ENCODE data around the gene CEP76.

Gene CEP76, protein sequence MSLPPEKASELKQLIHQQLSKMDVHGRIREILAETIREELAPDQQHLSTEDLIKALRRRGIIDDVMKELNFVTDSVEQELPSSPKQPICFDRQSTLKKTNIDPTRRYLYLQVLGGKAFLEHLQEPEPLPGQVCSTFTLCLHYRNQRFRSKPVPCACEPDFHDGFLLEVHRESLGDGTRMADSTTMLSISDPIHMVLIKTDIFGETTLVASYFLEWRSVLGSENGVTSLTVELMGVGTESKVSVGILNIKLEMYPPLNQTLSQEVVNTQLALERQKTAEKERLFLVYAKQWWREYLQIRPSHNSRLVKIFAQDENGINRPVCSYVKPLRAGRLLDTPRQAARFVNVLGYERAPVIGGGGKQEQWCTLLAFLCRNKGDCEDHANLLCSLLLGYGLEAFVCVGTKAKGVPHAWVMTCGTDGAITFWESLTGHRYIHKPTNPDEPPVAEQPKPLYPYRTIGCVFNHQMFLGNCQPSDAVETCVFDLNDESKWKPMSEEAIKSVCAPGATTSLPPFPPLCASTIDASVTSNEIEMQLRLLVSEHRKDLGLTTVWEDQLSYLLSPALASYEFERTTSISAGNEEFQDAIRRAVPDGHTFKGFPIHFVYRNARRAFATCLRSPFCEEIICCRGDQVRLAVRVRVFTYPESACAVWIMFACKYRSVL

DNA sequence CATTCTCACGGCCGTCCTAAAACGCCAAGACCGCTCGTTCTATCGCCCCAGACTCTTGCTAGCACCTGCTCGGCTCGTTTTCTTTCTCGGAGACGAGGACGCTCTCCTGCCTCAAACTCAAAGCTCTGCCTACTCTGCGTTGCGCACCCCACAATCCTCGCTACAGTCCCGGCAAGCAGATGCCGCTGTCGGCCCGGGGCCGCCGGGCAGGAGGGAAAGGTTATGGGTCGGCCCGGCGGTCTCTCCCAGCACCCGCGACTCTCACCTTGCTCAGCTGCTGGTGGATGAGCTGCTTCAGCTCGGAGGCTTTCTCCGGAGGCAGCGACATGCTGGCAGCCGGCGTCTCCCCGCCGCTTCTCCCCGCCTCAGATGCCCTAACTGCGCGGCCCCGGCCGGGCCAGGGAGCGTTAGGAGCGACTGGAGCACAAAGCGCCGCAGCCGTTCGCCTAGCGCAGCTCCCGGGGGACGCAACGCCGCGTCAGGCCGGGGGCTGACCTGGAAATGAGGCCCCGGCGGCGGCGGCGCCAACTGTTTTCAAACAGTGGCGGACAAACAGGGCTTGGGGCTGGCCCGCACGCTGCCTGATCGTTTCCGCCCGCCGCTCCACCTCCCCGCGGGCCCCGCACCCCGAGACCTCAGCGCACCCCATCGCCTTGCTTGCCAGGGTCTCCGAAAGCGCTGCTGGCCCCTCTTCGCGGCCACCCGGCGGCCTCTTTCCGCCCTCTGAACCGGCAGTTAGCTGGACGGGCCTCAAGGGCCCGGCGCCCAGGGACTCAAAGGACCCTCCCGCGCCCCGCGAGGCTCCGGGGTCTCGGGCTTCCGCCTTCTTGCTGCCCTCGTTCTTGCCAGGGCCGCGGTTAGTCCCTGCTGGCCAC, at the start of gene CEP76, which contains the start of gene PSMG2:
TSS of gene CEP76 (minus strand) at position 503 of the 875 bp plus-strand sequence. CDS start at position 328, 175 bp downstream.
TSS of gene PSMG2 (plus strand) at position 822 of the 875 bp plus-strand sequence. CDS start 66 bp downstream, outside the sequence.
- peak; percentile 32 for DNase-seq

DNA sequence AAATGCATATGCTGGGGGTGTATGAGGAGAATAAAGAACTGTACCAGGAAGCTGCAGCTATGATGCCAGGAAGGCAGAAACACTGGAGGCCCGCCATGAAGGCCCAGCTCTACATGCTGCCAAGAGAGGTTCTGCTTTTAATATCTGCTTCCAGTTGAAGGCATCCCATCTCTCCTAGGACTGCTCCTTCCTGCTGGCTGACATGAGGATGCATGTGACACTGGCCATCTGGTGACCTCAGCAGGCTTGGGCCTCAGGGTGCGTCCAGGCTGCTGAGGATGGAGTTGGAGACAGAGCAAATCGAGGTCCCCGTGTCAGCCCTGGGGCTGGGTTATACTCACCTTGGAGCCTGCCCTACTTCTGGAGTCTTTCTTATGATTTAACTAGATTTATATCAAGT, 49.4 kb upstream of the CEP76 start:
- no peak for DNase-seq

- no peak for DNase-seq
These were observed 49.0 kb upstream of the CEP76 start for GRCh38 chr18:12751503-12751884.

GRCh38 chr18:12750715-12751502, 48.4 kb upstream of the CEP76 start:
- no peak for DNase-seq

DNA sequence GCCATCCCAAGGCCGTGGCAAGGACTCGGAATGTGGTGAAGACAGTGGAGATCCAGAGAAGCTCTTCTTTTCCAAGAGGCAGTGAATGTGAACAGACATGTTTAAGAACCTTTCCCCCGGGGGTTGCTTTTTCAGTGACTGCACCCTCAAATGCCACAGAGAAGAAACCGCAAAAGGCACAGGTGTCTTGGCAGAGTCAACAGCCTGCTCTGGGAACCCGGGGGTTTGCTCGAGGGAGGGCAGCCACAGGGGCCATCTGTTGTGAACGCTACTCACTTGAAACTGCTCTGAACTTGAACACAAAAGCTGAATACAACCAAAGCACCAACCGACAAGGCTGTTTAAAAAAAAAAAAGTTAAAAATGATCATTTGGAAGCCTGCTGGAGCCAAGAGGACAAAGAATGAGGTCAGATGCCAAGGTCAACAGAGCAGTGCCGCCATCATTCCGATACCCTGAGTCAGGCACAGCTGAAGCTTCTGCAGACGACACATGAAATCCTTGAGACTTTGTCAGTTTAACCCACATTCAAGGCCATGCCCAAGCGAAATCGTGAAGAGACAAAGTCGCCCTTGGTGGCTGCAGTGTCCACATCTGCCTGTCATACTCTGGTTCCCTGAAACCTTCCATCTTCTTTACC, 47.7 kb upstream of the CEP76 start:
- no peak for DNase-seq

GRCh38 chr18:12749121-12749520, 46.6 kb upstream of the CEP76 start:
- no peak for DNase-seq

DNA sequence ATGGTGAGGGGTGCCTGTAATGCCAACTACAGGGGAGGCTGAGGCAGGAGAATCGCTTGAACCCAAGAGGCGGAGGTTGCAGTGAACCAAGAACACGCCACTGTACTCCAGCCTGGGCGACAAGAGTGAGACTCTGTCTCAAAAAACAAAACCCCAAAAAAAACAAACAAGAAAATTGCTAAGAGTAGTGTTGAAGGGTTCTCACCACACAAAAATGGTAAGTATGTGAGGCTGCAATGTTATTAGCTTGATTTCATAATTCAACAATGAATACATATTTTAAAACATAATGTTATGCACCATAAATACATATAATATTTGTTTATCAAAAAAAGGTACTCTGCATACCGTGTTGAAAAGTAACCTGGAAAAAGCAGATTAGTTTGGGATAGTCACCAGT, 46.1 kb upstream of the CEP76 start:
- DNase-seq = no peak

- DNase-seq = no peak
These were observed 45.2 kb upstream of the CEP76 start for GRCh38 chr18:12747530-12748315.

- no peak for DNase-seq
These were observed 42.7 kb upstream of the CEP76 start for GRCh38 chr18:12745095-12745795.

GRCh38 chr18:12744103-12744502, 41.6 kb upstream of the CEP76 start:
- peak; percentile 39 for DNase-seq

GRCh38 chr18:12742453-12742852, 39.9 kb upstream of the CEP76 start:
- no peak for DNase-seq

DNA sequence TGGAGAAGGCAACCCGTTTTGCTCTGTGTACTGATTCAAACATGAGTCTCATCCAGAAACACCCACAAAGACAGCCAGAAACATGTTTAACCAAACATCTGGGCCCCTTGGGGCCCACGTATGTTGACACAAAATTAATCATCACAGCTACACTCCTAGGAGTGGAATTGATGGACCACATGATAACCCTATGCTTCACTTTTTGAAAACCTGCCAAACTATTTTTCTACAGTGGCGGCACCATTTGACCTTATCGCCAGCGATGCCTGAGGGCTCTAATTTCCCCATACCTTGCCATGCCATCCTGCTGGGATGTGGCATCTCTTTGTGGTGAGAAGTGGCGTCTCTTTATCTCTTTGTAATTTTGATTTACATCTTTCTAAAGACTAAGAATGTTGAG, 38.8 kb upstream of the CEP76 start:
- DNase-seq = peak; percentile 1

GRCh38 chr18:12737243-12737902, 34.9 kb upstream of the CEP76 start:
- DNase-seq = no peak

DNA sequence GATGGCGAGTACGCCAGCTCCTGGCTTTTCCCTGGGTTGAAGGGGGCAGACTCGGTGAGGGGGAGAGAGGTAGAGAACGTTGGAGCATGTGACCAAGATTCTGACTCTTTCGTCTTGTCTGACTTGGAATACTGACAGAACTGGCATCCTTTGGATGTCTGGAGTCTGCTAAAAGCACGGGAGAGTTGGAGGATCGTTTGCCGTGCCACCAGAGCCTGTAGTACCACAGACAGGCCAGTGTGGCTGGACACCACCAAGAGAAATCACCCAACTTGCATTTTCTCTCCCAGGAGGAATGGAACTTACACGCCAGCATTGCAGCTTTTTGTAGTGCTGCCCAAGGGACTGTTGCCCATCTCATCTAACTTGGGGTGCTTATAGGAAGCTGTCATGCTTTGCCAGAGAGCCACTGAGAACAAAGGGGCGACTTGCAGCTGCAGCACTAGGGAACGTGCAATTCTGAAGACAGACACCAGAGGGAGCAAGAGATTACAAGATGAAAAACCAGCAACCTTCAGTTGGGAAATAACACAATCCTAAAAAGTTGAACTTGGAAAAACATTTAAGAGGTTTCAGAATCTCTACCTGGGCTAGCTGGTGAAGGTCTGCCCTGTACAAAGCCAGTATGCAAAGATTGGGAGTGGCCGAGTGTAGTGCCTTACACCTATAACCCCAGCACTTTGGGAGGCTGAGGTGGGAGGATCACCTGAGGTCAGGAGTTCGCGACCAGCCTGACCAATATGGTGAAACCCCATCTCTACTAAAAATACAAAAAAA, 24.4 kb upstream of the CEP76 start:
- peak; percentile 65 for DNase-seq

GRCh38 chr18:12726331-12726730, 23.8 kb upstream of the CEP76 start:
- no peak for DNase-seq

DNA sequence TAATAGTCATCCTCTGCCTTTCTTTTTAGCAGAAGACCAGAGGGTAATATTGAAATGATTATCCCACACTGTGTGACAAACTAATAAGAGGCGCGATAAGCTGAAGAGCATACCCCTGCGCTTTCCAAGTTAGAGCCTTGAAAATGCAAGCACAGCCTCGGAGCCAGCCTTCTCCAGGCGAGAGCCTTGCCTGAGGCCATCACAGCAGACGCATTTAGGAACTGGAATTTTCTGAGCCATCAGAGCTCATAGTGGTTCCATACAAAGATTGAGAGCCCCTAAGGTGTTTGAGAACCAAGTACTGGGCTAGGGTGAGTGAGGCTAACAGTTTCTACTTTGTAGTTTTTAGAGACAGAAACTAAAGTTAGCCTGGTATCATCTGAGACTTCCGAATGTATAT, 20.2 kb upstream of the CEP76 start:
- DNase-seq = no peak

DNA sequence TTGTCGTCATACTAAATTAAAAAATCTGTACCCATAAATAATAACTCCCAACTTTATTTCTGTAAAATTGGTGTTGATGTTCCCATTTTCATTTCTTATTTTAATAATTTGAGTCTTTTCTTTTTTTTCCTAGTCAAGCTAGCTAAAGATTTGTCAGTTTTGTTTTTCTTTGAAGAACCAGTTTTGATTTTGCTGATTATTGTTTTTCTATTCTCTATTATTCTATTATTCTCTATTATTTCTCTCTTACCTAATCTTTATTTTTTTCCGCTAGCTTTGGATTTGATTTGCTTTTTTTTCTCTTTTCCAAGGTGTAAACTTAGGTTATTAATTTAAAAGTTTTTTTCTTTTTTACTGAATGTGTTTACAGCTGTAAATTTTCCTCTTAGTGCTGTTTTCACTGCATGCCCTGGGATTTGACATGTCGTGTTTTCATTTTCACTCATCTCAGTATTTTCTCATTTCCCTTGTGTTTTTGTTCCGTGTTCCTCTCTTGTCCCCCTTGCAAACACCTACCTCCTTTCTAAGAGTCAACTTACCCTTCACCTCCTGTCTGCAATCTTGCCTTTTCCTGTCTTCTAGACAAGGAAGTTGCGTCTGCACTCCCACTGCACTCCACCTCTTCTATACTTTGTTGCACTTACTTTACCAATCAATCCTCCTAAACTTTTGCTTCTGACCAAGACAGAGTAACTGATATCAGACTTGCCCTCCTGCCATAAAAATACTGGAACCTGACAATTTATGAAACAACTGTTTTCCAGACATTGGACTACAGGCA, 19.2 kb upstream of the CEP76 start:
- no peak for DNase-seq

DNA sequence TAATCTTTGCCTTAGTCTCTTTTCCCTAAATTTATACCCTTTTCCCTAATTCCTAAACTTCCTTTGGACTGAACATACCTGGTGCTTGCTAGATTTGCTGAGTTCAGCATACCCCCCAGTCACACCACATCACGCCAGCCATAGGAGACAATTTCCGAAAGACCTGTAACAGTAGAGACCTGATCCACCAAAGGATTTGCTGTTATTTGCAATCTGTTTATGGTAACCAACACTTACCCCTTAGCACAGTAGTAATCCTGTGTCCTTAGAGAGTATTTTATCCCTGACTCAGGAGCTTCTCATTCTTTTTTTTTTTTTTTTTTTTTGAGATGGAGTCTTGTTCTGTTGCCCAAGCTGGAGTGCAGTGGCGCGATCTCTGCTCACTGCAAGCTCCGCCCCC, 8.9 kb upstream of the CEP76 start:
- no peak for DNase-seq

Data from NCI-H510A treated with DMSO at 0.1 percent for 48 hours (cell line).